ENCODE results near the gene CCDC47.

Gene CCDC47

DNA sequence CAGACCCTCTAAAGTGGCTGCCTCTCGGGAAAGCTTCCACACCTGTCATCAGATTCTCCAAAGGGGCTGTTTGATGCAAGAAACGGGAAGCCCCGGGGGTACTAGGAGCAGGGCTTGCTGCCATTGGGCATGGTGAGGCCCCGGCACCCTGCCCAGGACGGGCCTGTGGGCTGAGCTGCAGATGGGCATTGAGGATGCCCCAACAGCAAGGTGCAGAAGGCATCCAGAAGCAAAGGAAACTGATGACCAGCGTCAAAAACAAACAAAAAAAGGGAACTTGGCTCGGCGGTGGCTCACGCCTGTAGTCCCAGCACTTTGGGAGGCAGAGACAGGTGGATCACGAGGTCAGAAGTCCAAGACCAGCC lies 72.0 kb downstream of the CCDC47 start:
- intact Hi-C loops (cut with DNase I) = loop anchor here (5.0 kb wide), 1 partner anchor 41 kb away; the partner anchor contains the start of gene STRADA
- no peak for DNase-seq

DNA sequence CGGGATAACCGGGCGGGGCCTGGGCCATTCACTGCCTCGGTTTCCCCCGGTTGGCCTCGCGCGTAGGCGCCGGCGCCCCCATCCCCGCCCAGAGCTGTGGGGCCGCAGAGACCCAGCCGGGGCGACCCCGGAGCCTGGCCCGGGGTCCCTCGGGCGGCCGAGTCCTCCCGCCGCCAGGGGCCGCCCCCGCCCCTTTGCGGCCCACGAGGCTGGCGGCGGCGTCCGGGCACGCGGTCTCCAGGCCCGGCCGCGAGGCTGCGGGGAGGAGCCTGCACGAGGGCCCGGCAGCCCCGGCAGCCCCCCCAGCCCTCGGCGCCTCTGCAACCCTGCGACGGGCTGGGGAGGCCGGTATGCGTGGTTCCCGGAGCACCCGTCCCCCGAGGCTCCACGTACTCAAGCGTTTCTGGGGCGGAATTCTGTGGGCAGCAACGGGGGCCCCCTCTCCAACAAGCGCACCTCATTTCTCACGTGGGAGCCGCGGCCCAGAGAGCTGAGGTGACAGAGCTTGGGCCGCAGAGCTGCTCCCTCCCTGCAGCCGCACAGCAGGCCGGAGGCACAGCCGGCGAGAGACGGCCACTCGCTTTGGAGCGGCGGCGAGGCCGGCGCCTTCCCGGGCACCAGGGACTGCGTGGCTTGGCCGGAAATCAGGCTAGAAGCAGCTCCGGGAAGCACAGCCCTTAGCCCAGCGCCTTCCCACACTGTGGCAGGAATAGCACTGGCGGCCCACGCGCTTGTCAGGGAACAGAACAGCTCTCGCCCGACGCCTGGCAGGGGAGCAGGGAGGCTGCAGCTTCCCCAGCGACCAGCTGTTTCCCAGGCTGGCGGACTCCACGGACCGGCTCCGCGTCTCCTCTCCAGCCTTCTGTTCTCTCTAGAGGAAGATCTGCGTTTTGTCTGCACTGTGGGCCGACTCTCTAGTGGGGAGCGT lies 72.6 kb downstream of the CCDC47 start:
- intact Hi-C loops (cut with DNase I) = loop anchor here (5.0 kb wide), 1 partner anchor 42 kb away; the partner anchor contains the start of gene STRADA
- peak; percentile 45 to 98 (median 84) for DNase-seq

DNA sequence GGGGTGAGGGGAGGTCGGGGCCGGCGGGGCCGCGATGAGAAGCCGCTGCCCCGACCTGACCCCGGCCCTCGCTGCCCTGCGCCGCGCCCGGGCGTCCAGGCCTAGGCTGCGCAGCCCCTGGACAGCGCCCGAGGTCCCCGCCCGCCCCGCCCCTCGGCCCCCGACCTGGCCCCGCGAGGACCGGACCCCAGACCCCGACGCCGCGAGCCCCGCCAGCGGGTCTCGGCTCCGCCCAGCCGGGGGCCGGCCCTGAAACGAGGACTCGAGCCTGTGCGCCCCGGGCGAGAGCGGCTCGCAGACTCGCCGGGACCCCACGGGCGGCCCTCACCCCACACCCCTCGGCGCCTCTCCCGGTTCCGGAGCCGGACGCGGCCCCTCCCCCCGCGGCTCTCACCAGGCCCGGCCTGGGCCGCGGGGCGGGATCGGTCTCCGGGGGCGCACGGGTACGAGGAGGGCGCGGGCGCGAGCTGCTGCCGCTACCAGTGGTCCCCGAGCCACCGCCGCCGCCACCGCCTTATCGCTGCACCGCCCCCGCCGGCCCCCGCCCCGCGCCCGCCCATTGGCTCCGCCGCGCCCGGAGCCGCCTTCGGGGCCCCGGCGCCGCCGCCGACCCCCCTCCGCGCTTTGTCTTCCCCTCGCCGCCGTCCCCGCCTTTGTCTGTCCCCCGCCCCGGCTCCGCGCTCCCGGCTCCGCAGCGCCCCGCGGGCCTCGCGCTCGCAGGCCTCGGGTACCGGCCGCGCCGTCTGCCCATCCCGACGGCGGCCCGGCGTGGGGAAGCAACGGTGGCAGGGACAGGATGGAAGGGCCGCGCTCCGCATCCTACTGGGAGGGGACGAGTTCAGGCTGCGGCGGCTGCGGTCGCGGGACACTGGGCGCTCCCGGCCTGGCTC lies 73.5 kb downstream of the CCDC47 start, which contains the start of gene LIMD2:
Gene LIMD2, minus strand, starts transcription at position 488 of the 890 bp plus-strand sequence. CDS start 827 bp downstream, outside the sequence.
- DNase-seq = peak in 3 of 10 donors; percentile 43 to 88 (median 83)
- intact Hi-C loops (cut with DNase I) = loop anchor here (5.0 kb wide), 2 partner anchors 42 to 78 kb away; partner anchors contain the start of genes MAP3K3 and STRADA

DNA sequence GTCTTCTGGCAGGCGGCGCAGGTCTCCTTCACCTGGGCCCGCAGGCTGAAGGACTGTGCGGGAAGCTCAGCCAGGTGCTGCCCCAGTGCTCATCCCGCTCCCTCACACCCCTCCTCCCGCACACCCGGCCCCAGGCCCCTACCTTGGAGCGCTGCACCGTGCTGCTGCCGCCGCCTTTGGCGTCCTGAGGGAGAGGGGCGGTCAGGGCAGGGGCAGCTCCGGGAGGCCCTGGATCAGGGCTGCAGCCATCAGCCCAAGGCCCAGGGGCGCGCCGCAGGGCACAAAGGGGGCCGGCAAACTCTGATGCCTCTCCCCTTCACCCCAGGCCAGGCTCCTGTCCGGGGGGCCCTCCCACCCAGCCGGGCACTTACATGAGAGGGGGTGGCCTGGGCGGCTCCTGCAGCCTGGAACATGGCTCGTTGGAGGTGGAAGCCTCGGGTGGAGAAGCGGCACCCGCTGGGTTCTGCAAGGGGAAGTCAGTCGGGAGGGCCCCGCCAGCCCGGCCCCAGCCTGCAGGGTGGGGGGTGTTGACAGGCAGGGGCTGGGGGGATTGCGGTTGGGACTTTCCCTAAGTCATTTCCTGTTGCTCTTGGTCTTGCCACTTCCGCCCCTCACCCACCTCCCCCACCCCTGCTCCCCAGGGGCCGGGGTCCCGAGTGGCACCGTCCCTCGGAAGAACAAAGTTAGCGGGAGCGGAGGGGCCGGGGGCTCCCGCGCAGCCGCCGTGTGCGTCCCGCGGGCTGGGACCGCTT lies 74.3 kb downstream of the CCDC47 start:
- intact Hi-C loops (cut with DNase I) = loop anchor here (5.0 kb wide), 1 partner anchor 77 kb away; the partner anchor contains the start of gene MAP3K3
- DNase-seq = peak in 2 of 10 donors; percentile 77 to 90

DNA sequence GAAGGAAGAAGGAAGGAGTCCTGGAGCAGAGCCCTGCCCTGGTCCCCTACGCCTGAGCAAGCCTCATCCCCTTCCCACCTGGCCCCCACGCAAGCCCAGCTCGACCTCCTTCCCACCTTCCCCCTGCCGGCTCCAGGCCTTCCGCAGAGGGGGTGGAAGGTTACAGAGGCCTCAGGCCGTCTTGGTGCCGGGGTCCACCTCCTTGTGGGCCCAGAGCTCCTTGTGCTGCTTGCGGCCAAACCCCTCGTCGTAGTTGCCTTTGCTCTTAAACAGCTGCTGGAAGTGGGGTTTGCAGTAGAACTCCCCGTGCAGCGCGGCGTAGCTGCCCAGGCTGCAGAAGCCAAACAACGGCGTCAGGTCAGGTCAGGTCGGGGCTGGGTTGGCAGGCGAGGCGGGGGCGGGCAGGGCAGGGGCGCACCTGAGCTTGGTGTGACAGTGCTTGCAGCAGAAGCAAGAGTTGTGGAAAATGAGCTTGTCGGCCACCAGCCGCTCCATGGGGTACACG lies 75.0 kb downstream of the CCDC47 start:
- DNase-seq = peak in 1 of 10 donors; percentile 77

DNA sequence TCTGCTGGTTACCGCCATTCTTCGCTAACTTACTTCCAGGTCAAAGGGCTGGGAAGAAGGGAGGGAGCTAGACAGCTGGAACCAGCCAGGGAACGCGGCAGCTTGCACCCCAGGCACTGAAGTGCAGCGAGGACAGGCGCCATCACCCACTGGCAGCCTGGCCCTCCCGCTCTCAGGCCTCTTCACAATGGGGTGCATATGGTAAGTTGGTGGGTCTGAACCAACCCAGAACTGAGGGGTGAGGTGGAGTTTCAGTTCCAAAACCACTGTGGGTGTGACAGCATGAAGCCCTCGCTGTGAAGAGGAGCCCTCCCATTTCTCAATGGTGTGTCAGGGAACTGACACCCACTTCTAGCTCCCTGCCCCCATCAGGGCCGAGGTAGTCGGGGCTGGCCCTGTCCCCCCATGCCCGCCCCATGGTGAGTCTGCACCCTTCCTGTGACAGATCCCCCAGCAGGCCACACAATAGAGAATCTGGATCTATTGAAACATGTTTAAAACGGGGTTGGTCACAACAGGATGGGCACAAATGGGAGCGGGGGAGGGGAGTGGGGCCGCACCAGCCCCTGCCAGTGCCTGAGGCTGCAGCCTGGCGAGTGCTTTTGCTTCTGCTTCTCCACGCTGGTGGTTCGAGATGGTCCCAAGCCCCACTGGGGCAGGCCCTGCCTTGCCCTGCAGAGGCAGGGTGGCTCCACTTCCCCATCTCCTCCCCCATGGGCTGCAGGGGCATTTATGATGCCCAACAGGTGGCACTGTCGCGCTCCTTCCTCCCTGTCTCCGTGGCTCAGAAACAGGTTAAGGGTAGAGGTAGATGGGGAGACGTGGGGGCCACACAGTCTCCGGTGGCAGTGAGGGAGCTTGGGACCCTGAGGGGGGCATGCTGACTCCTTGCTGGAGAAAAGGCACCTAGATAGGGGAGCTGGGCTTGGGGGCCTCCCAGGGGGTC lies 75.8 kb downstream of the CCDC47 start:
- intact Hi-C loops (cut with DNase I) = loop anchor here (5.0 kb wide), 1 partner anchor 75 kb away; the partner anchor contains the start of gene MAP3K3
- peak in 1 of 10 donors; percentile 81 for DNase-seq

More for the DNA sequence above, 75.0 kb downstream of the CCDC47 start:
- intact Hi-C loops (cut with DNase I) = loop anchor here (5.0 kb wide), 1 partner anchor 76 kb away; the partner anchor contains the start of gene MAP3K3

DNA sequence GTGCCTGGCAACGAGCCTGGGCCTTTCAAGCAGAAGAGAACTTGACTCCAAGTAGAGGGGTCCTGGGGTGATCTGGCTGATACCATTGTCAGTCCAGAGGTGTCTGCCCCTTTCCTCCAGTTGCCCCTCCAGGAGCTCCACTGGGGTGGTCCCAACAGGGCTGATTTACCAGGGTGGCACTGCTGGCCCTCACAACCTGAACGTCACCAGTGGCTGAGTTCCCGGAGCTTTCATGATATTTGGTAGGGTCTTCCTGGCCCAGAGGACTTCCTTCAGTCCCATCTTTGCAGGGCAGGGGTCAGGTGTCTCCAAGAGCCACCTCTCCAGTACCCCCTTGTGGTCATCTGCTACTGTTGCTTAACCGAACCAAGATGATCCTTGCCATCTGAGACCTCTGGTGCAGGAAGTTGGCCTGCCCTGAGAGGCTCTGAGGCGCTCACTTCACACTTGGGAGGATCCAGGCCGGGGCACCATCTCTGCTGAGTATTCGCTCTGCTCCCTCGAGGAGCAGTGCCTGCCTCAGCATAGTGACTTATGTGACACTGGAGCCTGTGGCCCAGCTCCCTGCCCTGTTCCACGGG lies 76.9 kb downstream of the CCDC47 start:
- intact Hi-C loops (cut with DNase I) = loop anchor here (5.0 kb wide), 1 partner anchor 74 kb away; the partner anchor contains the start of gene MAP3K3
- DNase-seq = no peak

DNA sequence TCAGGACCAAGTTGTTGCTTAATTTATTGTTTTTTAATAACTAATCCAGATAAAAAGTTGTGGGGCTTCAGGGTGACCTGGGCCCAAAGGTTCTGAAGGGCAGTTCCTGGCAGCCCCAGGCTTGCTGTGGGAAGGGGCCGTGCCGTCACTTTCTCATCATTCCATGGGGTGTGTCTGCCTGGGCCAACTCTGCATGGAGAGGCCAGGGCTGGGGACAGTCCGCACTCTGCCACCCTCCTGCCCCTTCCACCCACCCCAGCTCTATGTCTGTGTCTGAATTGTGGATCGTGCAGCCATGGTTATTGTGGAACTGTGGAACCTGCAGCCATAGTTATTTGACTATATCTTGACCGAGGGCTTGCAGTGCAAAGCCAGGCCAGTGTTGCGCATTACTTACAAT lies 77.5 kb downstream of the CCDC47 start:
- intact Hi-C loops (cut with DNase I) = loop anchor here (5.0 kb wide), 1 partner anchor 74 kb away; the partner anchor contains the start of gene MAP3K3
- peak in 1 of 10 donors; percentile 84 for DNase-seq
